Measurements from ENCODE around the gene CSPG4. TPM values are rescaled to one million over a fixed set of nuclear protein-coding genes. Genes with fewer than 3 reads are reported as not detected.

The CSPG4 gene
- total RNA-seq, 1 experiment from 2014 or later = 2.0 TPM

- Mint-ChIP-seq H3K36me3 (ENCODE audit: insufficient read depth in 1 of 3, low read depth in 3 of 3) (peaks cover 23 to 60% (median 50%) of the 10 kb centered on the region in 3 experiments), H3K4me3 (no peak overlapping the region; a peak in 1 of 5 replicates), H3K4me1 (peaks cover 48 to 49% of the 10 kb centered on the region in 2 experiments), H3K27ac (peak overlapping the region; percentile 38 to 91 (median 59); a peak in 5 of 7 replicates), H3K27me3 (ENCODE audit: low read depth) (no peaks in the 10 kb centered on the region), H3K9me3 (no peaks in the 10 kb centered on the region)
- Histone ChIP-seq H3K4me1 (ENCODE audit: insufficient read depth, low read length) (peaks cover 3% of the 10 kb centered on the region; the same call in 1 of the 2 replicates), H4K5ac (ENCODE audit: insufficient read length, low read depth, low read length) (no peak overlapping the region), H2BK15ac (ENCODE audit: low read depth, low read length) (no peak overlapping the region), H3K27ac (ENCODE audit: insufficient read length, low read depth, low read length) (no peak overlapping the region), H2BK20ac (ENCODE audit: low read depth, low read length, poor library complexity, severe bottlenecking) (no peak overlapping the region), H3K18ac (ENCODE audit: insufficient read length, low read depth, low read length) (no peak overlapping the region), H2BK5ac (ENCODE audit: insufficient read length, low read length) (no peak overlapping the region), H2BK12ac (ENCODE audit: insufficient read length, low read depth, low read length) (no peak overlapping the region), H3T11ph (ENCODE audit: low read length) (no peak overlapping the region), H3K4ac (ENCODE audit: low read depth, low read length) (no peak overlapping the region), H4K20me1 (ENCODE audit: control insufficient read depth, insufficient read depth, insufficient read length) (no peaks in the 10 kb centered on the region), H3K27me3 (ENCODE audit: insufficient read depth, low read length) (no peaks in the 10 kb centered on the region), H3K14ac (ENCODE audit: insufficient read depth, low read length) (no peak overlapping the region; the same call in 1 of the 2 replicates), H3K56ac (ENCODE audit: insufficient read length, low read depth, low read length) (no peak overlapping the region), H3K4me2 (ENCODE audit: insufficient read depth, insufficient read length, low read length) (no peak overlapping the region), H3K79me2 (ENCODE audit: insufficient read depth, low read length) (peaks cover 9% of the 10 kb centered on the region; the same call in 1 of the 2 replicates), H3K9ac (ENCODE audit: extremely low read depth, insufficient read length, low read length) (no peak overlapping the region), H2AK5ac (ENCODE audit: insufficient read length, low read length) (no peak overlapping the region), H3K79me1 (ENCODE audit: insufficient read depth, low read depth, low read length, poor library complexity, severe bottlenecking) (no peaks in the 10 kb centered on the region), H3K23ac (ENCODE audit: insufficient read length, low read depth, low read length) (no peak overlapping the region), H3K9me3 (ENCODE audit: control insufficient read depth, low read depth, low read length) (no peaks in the 10 kb centered on the region), H4K91ac (ENCODE audit: insufficient read length, low read depth, low read length) (no peak overlapping the region), H3K23me2 (ENCODE audit: insufficient read length, low read depth, low read length, poor library complexity, severe bottlenecking) (peaks cover 6% of the 10 kb centered on the region), H4K8ac (replicated peaks; ENCODE audit: insufficient read length, low read depth, low read length) (no peak overlapping the region), H2BK120ac (ENCODE audit: low read depth, low read length, poor library complexity, severe bottlenecking) (no peak overlapping the region), H2AFZ (ENCODE audit: low read length) (no peak overlapping the region)
- no CpG with 5 or more reads among the region's 16 CpGs for WGBS (ENCODE audit: extremely low coverage, insufficient read length, low lambda C conversion rate)
- DNase-seq = no peak
- TF ChIP-seq CTCF (conservative IDR thresholded peaks at IDR 0.05) = no peak
These were observed 59.2 kb downstream of the CSPG4 start for GRCh38 chr15:75653347-75653913.

Data from H9 (cell line).